Measurements from ENCODE around the gene PRAME. TPM values are rescaled to one million over a fixed set of nuclear protein-coding genes. Genes with fewer than 3 reads are reported as not detected.
A peak's percentile ranks its signal among the peaks of the same experiment; 100 is the strongest.
"Not testable (repeated sequence)": the region's sequence is repeated elsewhere in the genome, so short reads cannot be mapped to it uniquely, and the experiment has no call there.

Gene PRAME, protein sequence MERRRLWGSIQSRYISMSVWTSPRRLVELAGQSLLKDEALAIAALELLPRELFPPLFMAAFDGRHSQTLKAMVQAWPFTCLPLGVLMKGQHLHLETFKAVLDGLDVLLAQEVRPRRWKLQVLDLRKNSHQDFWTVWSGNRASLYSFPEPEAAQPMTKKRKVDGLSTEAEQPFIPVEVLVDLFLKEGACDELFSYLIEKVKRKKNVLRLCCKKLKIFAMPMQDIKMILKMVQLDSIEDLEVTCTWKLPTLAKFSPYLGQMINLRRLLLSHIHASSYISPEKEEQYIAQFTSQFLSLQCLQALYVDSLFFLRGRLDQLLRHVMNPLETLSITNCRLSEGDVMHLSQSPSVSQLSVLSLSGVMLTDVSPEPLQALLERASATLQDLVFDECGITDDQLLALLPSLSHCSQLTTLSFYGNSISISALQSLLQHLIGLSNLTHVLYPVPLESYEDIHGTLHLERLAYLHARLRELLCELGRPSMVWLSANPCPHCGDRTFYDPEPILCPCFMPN
- total RNA-seq (2021) (not detected in 2 replicates), Bru-seq, nascent RNA (not detected), BruChase-seq, experiment 1, labeled RNA remaining after a 2-hour chase (not detected), BruChase-seq, experiment 2, labeled RNA remaining after a 6-hour chase (percentile 7 among the genes with signal in this experiment)
- long read RNA-seq = 0 reads

GRCh38 chr22:22558972-22559603, at the start of gene PRAME:
TSS of gene PRAME (minus strand) at chr22:22559265. CDS start at chr22:22556832, 2,433 bp downstream.
- H3K36me3 ChIP-seq (ENCODE audit: low read depth) = no peaks in the 10 kb centered on the region
- no peaks in the 10 kb centered on the region for H4K20me1 ChIP-seq (ENCODE audit: insufficient read depth)
- BruUV-seq (replicated peaks) = no TSS peak
- H2AFZ ChIP-seq = no peak within 1 kb of the TSS
- no peak for TF ChIP-seq EZH2 (IDR thresholded peaks at IDR 0.05; ENCODE audit: low read depth)
- TF ChIP-seq, protein P1, sequence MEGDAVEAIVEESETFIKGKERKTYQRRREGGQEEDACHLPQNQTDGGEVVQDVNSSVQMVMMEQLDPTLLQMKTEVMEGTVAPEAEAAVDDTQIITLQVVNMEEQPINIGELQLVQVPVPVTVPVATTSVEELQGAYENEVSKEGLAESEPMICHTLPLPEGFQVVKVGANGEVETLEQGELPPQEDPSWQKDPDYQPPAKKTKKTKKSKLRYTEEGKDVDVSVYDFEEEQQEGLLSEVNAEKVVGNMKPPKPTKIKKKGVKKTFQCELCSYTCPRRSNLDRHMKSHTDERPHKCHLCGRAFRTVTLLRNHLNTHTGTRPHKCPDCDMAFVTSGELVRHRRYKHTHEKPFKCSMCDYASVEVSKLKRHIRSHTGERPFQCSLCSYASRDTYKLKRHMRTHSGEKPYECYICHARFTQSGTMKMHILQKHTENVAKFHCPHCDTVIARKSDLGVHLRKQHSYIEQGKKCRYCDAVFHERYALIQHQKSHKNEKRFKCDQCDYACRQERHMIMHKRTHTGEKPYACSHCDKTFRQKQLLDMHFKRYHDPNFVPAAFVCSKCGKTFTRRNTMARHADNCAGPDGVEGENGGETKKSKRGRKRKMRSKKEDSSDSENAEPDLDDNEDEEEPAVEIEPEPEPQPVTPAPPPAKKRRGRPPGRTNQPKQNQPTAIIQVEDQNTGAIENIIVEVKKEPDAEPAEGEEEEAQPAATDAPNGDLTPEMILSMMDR (conservative IDR thresholded peaks at IDR 0.05) = peak; percentile 60
- DNase-seq = peak in 1 of 2 experiments; percentile 15
- intact Hi-C loops (cut with micrococcal nuclease; ENCODE audit: unreplicated experiment) = no loop called here
- H3K27ac ChIP-seq = no peak within 1 kb of the TSS
- H3K9me3 ChIP-seq (ENCODE audit: insufficient read depth, low read depth) = no peaks in the 10 kb centered on the region
- H3K4me1 ChIP-seq (replicated peaks; ENCODE audit: insufficient read depth) = no peaks in the 10 kb centered on the region
- no peaks in the 10 kb centered on the region for H3K79me2 ChIP-seq (ENCODE audit: low read depth)
- H3K4me2 ChIP-seq = no peak within 1 kb of the TSS
- H3K9me2 ChIP-seq (ENCODE audit: insufficient read depth) = no peaks in the 10 kb centered on the region
- no peaks in the 10 kb centered on the region for H3F3A ChIP-seq (ENCODE audit: insufficient read depth, low read depth)
- no peak within 1 kb of the TSS for H3K4me3 ChIP-seq
- ChIA-PET CTCF (interaction anchor here (0.7 kb wide), 1 partner anchor 184 kb away, joined by 5 read pairs; no protein-coding TSS in a partner anchor), POLR2A (ENCODE audit: unreplicated experiment) (no interaction called here)
- no peaks in the 10 kb centered on the region for H3K27me3 ChIP-seq (ENCODE audit: insufficient read depth, low read depth)

GRCh38 chr22:22608022-22608421, 49.0 kb upstream of the PRAME start:
- H3K4me1 ChIP-seq (replicated peaks; ENCODE audit: insufficient read depth); H3F3A ChIP-seq (ENCODE audit: insufficient read depth, low read depth); BruUV-seq (replicated peaks); H3K4me2 ChIP-seq; H3K9me2 ChIP-seq (ENCODE audit: insufficient read depth); POLR2A ChIA-PET (ENCODE audit: unreplicated experiment); CTCF ChIA-PET; intact Hi-C loops (cut with micrococcal nuclease; ENCODE audit: unreplicated experiment); H4K20me1 ChIP-seq (ENCODE audit: insufficient read depth); H3K79me2 ChIP-seq (ENCODE audit: low read depth); H3K27ac ChIP-seq; H3K27me3 ChIP-seq (ENCODE audit: insufficient read depth, low read depth); H3K36me3 ChIP-seq (ENCODE audit: low read depth); H2AFZ ChIP-seq; H3K9me3 ChIP-seq (ENCODE audit: insufficient read depth, low read depth); DNase-seq; H3K4me3 ChIP-seq: not testable (repeated sequence)

DNA sequence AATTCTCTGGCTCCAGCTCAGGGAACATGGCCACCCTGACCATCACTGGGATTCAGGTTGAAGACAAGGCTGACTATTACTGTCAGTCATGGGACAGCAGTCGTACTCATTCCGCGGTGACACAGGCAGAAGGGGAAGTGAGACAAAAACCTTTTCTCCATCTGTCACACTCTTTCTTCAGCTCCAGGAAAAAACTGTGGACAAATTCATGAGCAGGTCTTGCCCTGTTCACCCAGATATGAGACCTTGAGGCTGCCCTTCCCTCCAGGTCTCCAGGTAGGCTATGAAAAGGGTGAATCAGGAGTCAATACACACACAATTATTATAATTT, 46.0 kb upstream of the PRAME start:
- Histone ChIP-seq H2AFZ (no peak overlapping the region), H3K4me1 (replicated peaks; ENCODE audit: insufficient read depth) (no peaks in the 10 kb centered on the region), H3F3A (ENCODE audit: insufficient read depth, low read depth) (no peaks in the 10 kb centered on the region), H3K4me3 (no peak overlapping the region), H3K36me3 (ENCODE audit: low read depth) (no peaks in the 10 kb centered on the region), H3K4me2 (no peak overlapping the region), H3K9me3 (ENCODE audit: insufficient read depth, low read depth) (no peaks in the 10 kb centered on the region), H3K9me2 (ENCODE audit: insufficient read depth) (no peaks in the 10 kb centered on the region), H4K20me1 (ENCODE audit: insufficient read depth) (no peaks in the 10 kb centered on the region), H3K27ac (no peak overlapping the region), H3K79me2 (ENCODE audit: low read depth) (no peaks in the 10 kb centered on the region), H3K27me3 (ENCODE audit: insufficient read depth, low read depth) (peaks cover 10% of the 10 kb centered on the region)
- intact Hi-C loops (cut with micrococcal nuclease; ENCODE audit: unreplicated experiment) = no loop called here
- no peak for TF ChIP-seq EZH2 (IDR thresholded peaks at IDR 0.05; ENCODE audit: low read depth)
- TF ChIP-seq, protein P1 (conservative IDR thresholded peaks at IDR 0.05) = no peak
- BruUV-seq (replicated peaks) = no TSS peak
- no peak for DNase-seq
- CTCF ChIA-PET = no interaction called here
- POLR2A ChIA-PET (ENCODE audit: unreplicated experiment) = no interaction called here
